ENCODE data around the gene BCKDHA.

BCKDHA gene

DNA sequence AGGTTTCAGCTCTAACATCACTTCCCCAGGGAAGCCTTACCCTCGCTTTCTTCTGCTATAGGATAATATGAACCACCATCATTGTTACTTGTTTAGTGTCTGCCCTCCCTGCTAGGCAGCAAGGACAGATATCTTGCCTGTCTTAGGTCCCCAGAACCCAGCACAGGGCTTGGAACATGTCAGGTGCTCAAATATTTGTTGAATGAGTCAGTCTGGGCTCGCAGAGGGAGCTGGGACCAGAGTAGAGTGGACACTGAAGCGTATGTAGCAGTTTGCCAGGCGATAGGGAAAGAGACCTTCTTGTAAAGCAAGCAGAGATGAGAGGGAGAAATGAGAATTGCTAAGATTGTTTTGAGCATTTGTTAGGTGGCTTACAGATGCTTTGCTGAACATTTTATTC, 11.7 kb downstream of the BCKDHA start:
- Histone ChIP-seq H3K9me3 (no peaks in the 10 kb centered on the region), H3K4me1 (ENCODE audit: control insufficient read depth in 1 of 2, insufficient read depth in 1 of 2, low read depth in 1 of 2, low read length in 1 of 2) (peaks cover 85 to 87% of the 10 kb centered on the region in 2 experiments), H3K4me3 (ENCODE audit: low read depth in 1 of 2, low read length in 1 of 2) (peak overlapping the region in 1 of 2 experiments; percentile 13), H3K36me3 (no peaks in the 10 kb centered on the region), H3K27ac (peak overlapping the region; percentile 94), H3K27me3 (no peaks in the 10 kb centered on the region)
- TF ChIP-seq, protein P1, sequence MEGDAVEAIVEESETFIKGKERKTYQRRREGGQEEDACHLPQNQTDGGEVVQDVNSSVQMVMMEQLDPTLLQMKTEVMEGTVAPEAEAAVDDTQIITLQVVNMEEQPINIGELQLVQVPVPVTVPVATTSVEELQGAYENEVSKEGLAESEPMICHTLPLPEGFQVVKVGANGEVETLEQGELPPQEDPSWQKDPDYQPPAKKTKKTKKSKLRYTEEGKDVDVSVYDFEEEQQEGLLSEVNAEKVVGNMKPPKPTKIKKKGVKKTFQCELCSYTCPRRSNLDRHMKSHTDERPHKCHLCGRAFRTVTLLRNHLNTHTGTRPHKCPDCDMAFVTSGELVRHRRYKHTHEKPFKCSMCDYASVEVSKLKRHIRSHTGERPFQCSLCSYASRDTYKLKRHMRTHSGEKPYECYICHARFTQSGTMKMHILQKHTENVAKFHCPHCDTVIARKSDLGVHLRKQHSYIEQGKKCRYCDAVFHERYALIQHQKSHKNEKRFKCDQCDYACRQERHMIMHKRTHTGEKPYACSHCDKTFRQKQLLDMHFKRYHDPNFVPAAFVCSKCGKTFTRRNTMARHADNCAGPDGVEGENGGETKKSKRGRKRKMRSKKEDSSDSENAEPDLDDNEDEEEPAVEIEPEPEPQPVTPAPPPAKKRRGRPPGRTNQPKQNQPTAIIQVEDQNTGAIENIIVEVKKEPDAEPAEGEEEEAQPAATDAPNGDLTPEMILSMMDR (IDR thresholded peaks at IDR 0.05) = no peak

DNA sequence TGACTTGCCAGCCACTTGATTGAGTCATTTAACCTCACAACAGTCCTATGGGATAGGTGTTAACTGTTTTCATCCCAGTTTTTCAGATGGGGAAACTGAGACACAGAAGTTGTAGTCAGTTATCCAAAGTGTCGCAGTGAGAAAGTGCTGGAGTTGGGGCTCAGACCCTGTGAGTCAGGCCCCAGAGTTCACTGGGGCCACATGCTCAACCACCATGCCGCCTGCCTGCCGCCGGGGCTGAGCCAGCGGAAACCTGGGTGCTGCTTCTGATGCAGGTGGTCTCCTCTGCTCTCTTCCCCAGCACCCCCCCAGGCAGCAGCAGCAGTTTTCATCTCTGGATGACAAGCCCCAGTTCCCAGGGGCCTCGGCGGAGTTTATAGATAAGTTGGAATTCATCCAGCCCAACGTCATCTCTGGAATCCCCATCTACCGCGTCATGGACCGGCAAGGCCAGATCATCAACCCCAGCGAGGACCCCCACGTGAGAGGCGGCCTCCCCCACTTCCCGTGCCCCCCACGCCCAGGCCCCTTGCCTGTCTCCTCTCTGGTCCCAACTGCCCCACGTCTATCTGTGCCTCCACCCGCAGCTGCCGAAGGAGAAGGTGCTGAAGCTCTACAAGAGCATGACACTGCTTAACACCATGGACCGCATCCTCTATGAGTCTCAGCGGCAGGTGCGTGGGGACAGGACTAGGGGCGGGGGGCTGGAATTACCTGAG, 12.9 kb downstream of the BCKDHA start:
- H3K27ac ChIP-seq = peak overlapping the region; percentile 94
- H3K4me3 ChIP-seq (ENCODE audit: low read depth in 1 of 2, low read length in 1 of 2) = peak overlapping the region; percentile 13 to 31
- TF ChIP-seq, protein P1 (IDR thresholded peaks at IDR 0.05) = no peak
- H3K36me3 ChIP-seq = no peaks in the 10 kb centered on the region
- no peaks in the 10 kb centered on the region for H3K27me3 ChIP-seq
- peaks cover 97 to 99% of the 10 kb centered on the region in 2 experiments for H3K4me1 ChIP-seq (ENCODE audit: control insufficient read depth in 1 of 2, insufficient read depth in 1 of 2, low read depth in 1 of 2, low read length in 1 of 2)
- no peaks in the 10 kb centered on the region for H3K9me3 ChIP-seq

DNA sequence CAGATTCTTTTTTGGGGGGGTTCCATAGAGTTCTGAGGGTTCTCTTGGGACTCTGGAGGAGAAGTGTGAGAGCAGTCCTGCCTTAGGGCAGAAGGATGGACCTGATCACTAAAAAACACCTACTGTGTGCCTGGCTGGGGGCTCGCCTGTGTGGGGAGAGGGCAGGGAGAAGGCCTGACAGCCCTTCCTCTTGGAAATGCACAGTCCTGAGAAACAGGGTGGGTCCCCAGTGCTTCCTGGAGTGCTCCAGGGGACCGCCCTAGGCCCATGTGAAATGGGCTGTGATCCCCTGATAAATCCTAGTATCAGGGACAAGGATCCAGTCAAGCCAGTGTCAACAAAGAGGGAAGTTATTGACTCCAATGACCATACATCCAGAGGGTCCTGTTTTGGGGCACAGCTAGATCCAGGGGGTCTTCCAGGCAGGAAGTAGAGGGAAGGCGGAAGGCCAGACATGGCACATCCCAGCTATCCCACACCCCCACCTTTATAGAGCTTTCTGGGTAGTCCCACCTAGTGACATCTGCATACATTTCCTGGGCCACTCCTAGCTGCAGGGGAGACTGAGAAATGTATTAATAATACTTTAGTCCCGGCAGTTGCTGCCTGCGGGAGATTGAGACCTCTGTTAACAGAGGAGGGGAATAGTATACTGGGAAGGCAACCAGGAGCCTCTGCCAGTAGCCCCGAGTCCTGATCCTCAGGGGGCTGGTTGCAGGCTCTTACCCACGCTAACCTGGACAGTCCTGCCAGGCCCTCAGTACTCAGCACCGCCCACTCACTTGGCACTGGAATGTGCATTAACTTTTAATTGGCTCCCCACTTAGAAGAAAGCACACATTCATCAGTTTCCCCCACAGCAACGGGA, 13.7 kb downstream of the BCKDHA start:
- no peaks in the 10 kb centered on the region for H3K27me3 ChIP-seq
- H3K4me3 ChIP-seq (ENCODE audit: low read depth in 1 of 2, low read length in 1 of 2) = peak overlapping the region in 1 of 2 experiments; percentile 13
- H3K4me1 ChIP-seq (ENCODE audit: control insufficient read depth in 1 of 2, insufficient read depth in 1 of 2, low read depth in 1 of 2, low read length in 1 of 2) = peaks cover 97 to 99% of the 10 kb centered on the region in 2 experiments
- no peaks in the 10 kb centered on the region for H3K9me3 ChIP-seq
- peak overlapping the region; percentile 94 for H3K27ac ChIP-seq
- H3K36me3 ChIP-seq = no peaks in the 10 kb centered on the region
- TF ChIP-seq, protein P1 (IDR thresholded peaks at IDR 0.05) = no peak

DNA sequence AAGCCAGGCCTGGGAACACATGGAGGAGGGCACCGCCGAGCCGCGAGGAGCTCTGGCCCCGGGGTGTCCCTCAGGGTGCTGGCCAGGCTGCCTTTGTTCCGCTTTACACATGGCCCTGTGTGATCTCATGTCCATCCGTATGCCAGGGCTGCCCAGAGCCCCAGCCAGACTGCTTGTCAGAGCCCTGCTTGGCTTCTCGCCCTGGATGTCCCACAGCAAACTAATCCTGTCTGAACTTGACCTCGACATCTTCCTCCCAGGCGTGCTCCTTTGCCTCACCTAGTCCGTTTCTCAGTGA, 14.3 kb downstream of the BCKDHA start:
- TF ChIP-seq, protein P1 (IDR thresholded peaks at IDR 0.05) = no peak
- no peaks in the 10 kb centered on the region for H3K27me3 ChIP-seq
- H3K4me3 ChIP-seq (ENCODE audit: low read depth in 1 of 2, low read length in 1 of 2) = no peak overlapping the region
- no peaks in the 10 kb centered on the region for H3K36me3 ChIP-seq
- peak overlapping the region; percentile 94 for H3K27ac ChIP-seq
- H3K4me1 ChIP-seq (ENCODE audit: control insufficient read depth in 1 of 2, insufficient read depth in 1 of 2, low read depth in 1 of 2, low read length in 1 of 2) = peaks cover 97 to 99% of the 10 kb centered on the region in 2 experiments
- no peaks in the 10 kb centered on the region for H3K9me3 ChIP-seq

DNA sequence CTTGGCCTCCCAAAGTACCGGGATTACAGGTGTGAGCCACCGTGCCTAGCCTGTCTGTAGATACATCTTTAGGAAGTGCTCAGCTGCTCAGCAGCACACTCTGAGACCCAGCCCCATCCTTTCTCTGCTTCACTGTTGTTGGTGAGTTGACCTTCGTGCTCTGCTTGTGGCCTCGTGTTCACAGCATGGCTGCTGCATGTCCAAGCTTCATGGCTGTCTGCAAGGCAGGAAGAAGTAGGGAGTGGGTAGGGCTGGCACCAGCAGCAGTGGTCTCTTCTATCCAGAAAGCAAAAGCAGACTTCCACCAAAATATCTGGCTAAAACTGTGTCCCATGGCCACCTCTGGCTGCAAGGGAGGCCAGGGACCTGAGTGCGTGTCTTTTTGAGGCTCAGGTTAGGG, 15.3 kb downstream of the BCKDHA start:
- H3K36me3 ChIP-seq = no peaks in the 10 kb centered on the region
- H3K27ac ChIP-seq = peak overlapping the region; percentile 64
- H3K9me3 ChIP-seq = no peaks in the 10 kb centered on the region
- TF ChIP-seq, protein P1 (IDR thresholded peaks at IDR 0.05) = no peak
- H3K4me3 ChIP-seq (ENCODE audit: low read depth in 1 of 2, low read length in 1 of 2) = no peak overlapping the region
- no peaks in the 10 kb centered on the region for H3K27me3 ChIP-seq
- H3K4me1 ChIP-seq (ENCODE audit: control insufficient read depth in 1 of 2, insufficient read depth in 1 of 2, low read depth in 1 of 2, low read length in 1 of 2) = peaks cover 97 to 99% of the 10 kb centered on the region in 2 experiments

Measured in neutrophil (primary cell).